Prostate gland (tissue), 2 donors: ENCODE data around the gene FERMT3.

Experiments
- POLR2A ChIP-seq: fragments of 450-650 bp; IDR thresholded peaks from one replicate; pipeline ENCODE4 v1.6.1; 2016; ENCODE audit warnings: antibody characterized with exemption, mild to moderate bottlenecking
- TF ChIP-seq, protein P1 (sequence below), 4 experiments: fragments of 200-600 bp in 2 of 4; fragments of 450-650 bp in 2 of 4; sonication (generic) in 2 of 4; IDR thresholded peaks; 1 replicate in 3 of 4; 2 replicates in 1 of 4; pipeline ENCODE4 v1.5.1; 2016 to 2019; ENCODE audit warnings: antibody characterized with exemption in 4 of 4, mild to moderate bottlenecking in 2 of 4, moderate library complexity in 2 of 4

DNA sequence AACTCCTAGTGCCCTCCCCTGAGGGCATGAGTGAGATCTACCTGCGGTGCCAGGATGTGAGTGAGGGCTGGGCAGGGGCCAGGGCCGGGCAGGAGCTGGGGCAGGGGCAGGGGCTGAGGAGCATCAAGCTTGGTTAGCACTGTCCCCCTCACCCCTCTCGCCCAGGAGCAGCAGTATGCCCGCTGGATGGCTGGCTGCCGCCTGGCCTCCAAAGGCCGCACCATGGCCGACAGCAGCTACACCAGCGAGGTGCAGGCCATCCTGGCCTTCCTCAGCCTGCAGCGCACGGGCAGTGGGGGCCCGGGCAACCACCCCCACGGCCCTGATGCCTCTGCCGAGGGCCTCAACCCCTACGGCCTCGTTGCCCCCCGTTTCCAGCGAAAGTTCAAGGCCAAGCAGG, 13.8 kb downstream of the FERMT3 start:
- TF ChIP-seq POLR2A = no peak
- TF ChIP-seq, protein P1, sequence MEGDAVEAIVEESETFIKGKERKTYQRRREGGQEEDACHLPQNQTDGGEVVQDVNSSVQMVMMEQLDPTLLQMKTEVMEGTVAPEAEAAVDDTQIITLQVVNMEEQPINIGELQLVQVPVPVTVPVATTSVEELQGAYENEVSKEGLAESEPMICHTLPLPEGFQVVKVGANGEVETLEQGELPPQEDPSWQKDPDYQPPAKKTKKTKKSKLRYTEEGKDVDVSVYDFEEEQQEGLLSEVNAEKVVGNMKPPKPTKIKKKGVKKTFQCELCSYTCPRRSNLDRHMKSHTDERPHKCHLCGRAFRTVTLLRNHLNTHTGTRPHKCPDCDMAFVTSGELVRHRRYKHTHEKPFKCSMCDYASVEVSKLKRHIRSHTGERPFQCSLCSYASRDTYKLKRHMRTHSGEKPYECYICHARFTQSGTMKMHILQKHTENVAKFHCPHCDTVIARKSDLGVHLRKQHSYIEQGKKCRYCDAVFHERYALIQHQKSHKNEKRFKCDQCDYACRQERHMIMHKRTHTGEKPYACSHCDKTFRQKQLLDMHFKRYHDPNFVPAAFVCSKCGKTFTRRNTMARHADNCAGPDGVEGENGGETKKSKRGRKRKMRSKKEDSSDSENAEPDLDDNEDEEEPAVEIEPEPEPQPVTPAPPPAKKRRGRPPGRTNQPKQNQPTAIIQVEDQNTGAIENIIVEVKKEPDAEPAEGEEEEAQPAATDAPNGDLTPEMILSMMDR (IDR thresholded peaks at IDR 0.05) = no peak
